ENCODE measurements around the gene CUL7. TPM values are rescaled to one million over a fixed set of nuclear protein-coding genes. Genes with fewer than 3 reads are reported as not detected.

The CUL7 gene
- total and polyA plus RNA-seq, 2 of the 8 experiments (the other 6 are each of a cell fraction or from before 2014, with no cell fraction given): 10.8 to 15.0 TPM

- H2BK12ac ChIP-seq (ENCODE audit: low read depth, low read length): peak overlapping the region; percentile 7; the same call in 1 of the 2 replicates
- no peak overlapping the region for H2AFZ ChIP-seq (ENCODE audit: low read length)
- peak overlapping the region; percentile 68 to 91; a peak in 3 of 4 replicates for H3K4me2 ChIP-seq (ENCODE audit: insufficient read depth in 1 of 2, low read depth in 2 of 2, low read length in 2 of 2)
Measured at GRCh38 chr6:43088654-43089056, 35.0 kb upstream of the CUL7 start.

More at GRCh38 chr6:43088654-43089056, 35.0 kb upstream of the CUL7 start:
- Histone ChIP-seq H3K14ac (ENCODE audit: insufficient read length) (no peak overlapping the region), H4K91ac (replicated peaks; ENCODE audit: insufficient read length, low read length) (peak overlapping the region; percentile 22), H3K4me1 (replicated peaks in 1 of 4; ENCODE audit: control insufficient read depth in 3 of 4, insufficient read depth in 4 of 4, low read length in 3 of 4) (peaks cover 18 to 28% (median 23%) of the 10 kb centered on the region in 4 experiments), H2AK5ac (ENCODE audit: low read depth, low read length) (peak overlapping the region; percentile 68; the same call in 1 of the 2 replicates), H3K4me3 (ENCODE audit: extremely low read depth in 1 of 4, insufficient read depth in 2 of 4, low read depth in 3 of 4, low read length in 4 of 4) (no peak overlapping the region), H2BK5ac (ENCODE audit: low read depth, low read length) (peak overlapping the region; percentile 1; the same call in 1 of the 2 replicates), H3K27ac (ENCODE audit: low read depth, low read length) (no peak overlapping the region), H2BK20ac (ENCODE audit: low read length) (peak overlapping the region; percentile 2; the same call in 1 of the 2 replicates), H3K23ac (ENCODE audit: insufficient read length) (no peak overlapping the region), H4K20me1 (replicated peaks in 1 of 2; ENCODE audit: control insufficient read depth in 1 of 2, insufficient read depth in 2 of 2, low read length in 2 of 2) (peaks cover 0 to 3% of the 10 kb centered on the region in 2 experiments), H3K27me3 (replicated peaks in 1 of 4; ENCODE audit: control insufficient read depth in 3 of 4, extremely low read depth in 1 of 4, insufficient read depth in 3 of 4, low read length in 3 of 4) (no peaks in the 10 kb centered on the region), H3K18ac (ENCODE audit: extremely low read depth, low read length) (peak overlapping the region; percentile 2; the same call in 1 of the 2 replicates), H2BK120ac (replicated peaks; ENCODE audit: low read depth, low read length) (no peak overlapping the region), H3K79me1 (ENCODE audit: low read depth, low read length) (peaks cover 22% of the 10 kb centered on the region), H4K8ac (ENCODE audit: extremely low read depth, insufficient read depth, low read length) (no peak overlapping the region), H3K23me2 (ENCODE audit: low read depth, low read length) (peaks cover 2% of the 10 kb centered on the region; the same call in 1 of the 2 replicates), H3K9ac (replicated peaks in 1 of 4; ENCODE audit: extremely low read depth in 1 of 4, low read depth in 3 of 4, low read length in 3 of 4) (no peak overlapping the region), H3K4ac (replicated peaks; ENCODE audit: insufficient read length, low read depth, low read length) (no peak overlapping the region), H3K9me3 (ENCODE audit: insufficient read depth in 2 of 2, low read depth in 1 of 2, low read length in 1 of 2) (no peaks in the 10 kb centered on the region), H3K79me2 (ENCODE audit: control insufficient read depth in 1 of 2, insufficient read depth in 2 of 2, low read length in 2 of 2) (peaks cover 15 to 82% of the 10 kb centered on the region in 2 experiments), H3K56ac (replicated peaks; ENCODE audit: insufficient read length, low read depth, low read length) (no peak overlapping the region), H3K36me3 (ENCODE audit: control insufficient read depth in 2 of 4, insufficient read depth in 4 of 4, low read length in 3 of 4) (no peaks in the 10 kb centered on the region), H4K5ac (ENCODE audit: insufficient read length, low read depth, low read length) (no peak overlapping the region), H2BK15ac (ENCODE audit: low read length) (0 out of 2 replicates have a peak overlapping the region, but pooled peaks have one; percentile 3)
- POLR2A ChIA-PET (ENCODE audit: partially characterized antibody): interaction anchor here (0.6 to 2.5 kb wide), 4 partner anchors 12 to 48 kb away, joined by 3 to 20 read pairs (median 5); partner anchors contain the start of genes KLC4, MRPL2 and PTK7
- TF ChIP-seq TEAD4 (IDR thresholded peaks at IDR 0.05; ENCODE audit: low read depth, low read length): peak; percentile 47; the same call in 1 of the 2 replicates
- no peak for TF ChIP-seq SAP30 (IDR thresholded peaks at IDR 0.05; ENCODE audit: insufficient read depth, insufficient replicate concordance, low read length)
- DNase-seq (ENCODE audit: low read depth in 1 of 2, low spot score in 2 of 2) (no peak), FAIRE-seq (no peak)
- CTCF ChIA-PET (ENCODE audit: partially characterized antibody): interaction anchor here (1.1 to 4.4 kb wide), 5 partner anchors 11 to 55 kb away, joined by 3 to 19 read pairs (median 14); partner anchors contain the start of gene PTK7
- WGBS, 2 experiments (ENCODE audit: extremely low coverage in 1 of 2, insufficient coverage in 1 of 2, insufficient read length in 1 of 2, insufficient replicate concordance in 2 of 2, low coverage in 1 of 2, low lambda C conversion rate in 2 of 2, missing lambda C conversion rate in 1 of 2): 80% methylated on average over 4 of the region's 4 CpGs; no CpG with 5 or more reads in 1 of the 2 experiments
